HG02973 (cell line): ENCODE data around the gene TRMT112.
"Not testable (repeated sequence)": the region's sequence is repeated elsewhere in the genome, so short reads cannot be mapped to it uniquely, and the experiment has no call there.

ENCODE experiments used
- ATAC-seq: cut with Tn5 transposase; IDR thresholded peaks from one replicate; pipeline ENCODE4 v1.9.1; 2021; ENCODE audit warnings: moderate library complexity; ENCODE audit not compliant: unreplicated experiment

The TRMT112 gene

GRCh38 chr11:64313491-64314145 is 3.7 kb downstream of the TRMT112 start:
- no peak for ATAC-seq

GRCh38 chr11:64312947-64313346 is 4.4 kb downstream of the TRMT112 start:
- ATAC-seq, result no peak

GRCh38 chr11:64307795-64308194 is 9.6 kb downstream of the TRMT112 start:
- not testable (repeated sequence) for ATAC-seq

- ATAC-seq, result no peak
Measured at GRCh38 chr11:64306876-64307622, 10.3 kb downstream of the TRMT112 start.

GRCh38 chr11:64306563-64306875 is 10.8 kb downstream of the TRMT112 start:
- ATAC-seq, result no peak

- peak; percentile 16 for ATAC-seq
Measured at GRCh38 chr11:64305691-64306562, 11.4 kb downstream of the TRMT112 start.

GRCh38 chr11:64305075-64305690 is 12.2 kb downstream of the TRMT112 start, which contains the start of gene ESRRA:
Gene ESRRA (plus strand): TSS chr11:64305524. CDS start chr11:64307180, 1,656 bp downstream.
- ATAC-seq, result peak; percentile 61

GRCh38 chr11:64304316-64305072 is 12.9 kb downstream of the TRMT112 start:
- peak; percentile 7 for ATAC-seq

GRCh38 chr11:64304032-64304315 is 13.4 kb downstream of the TRMT112 start:
- no peak for ATAC-seq

GRCh38 chr11:64303109-64304031 is 14.0 kb downstream of the TRMT112 start:
- ATAC-seq, result no peak

- no peak for ATAC-seq
Measured at GRCh38 chr11:64299847-64300648, 17.3 kb downstream of the TRMT112 start, which contains the start of gene CATSPERZ. Gene CATSPERZ (plus strand): TSS chr11:64300358. CDS start chr11:64300411, 53 bp downstream.

- ATAC-seq, result no peak
Measured at GRCh38 chr11:64298966-64299846, 18.2 kb downstream of the TRMT112 start.

- no peak for ATAC-seq
Measured at GRCh38 chr11:64297699-64298358, 19.5 kb downstream of the TRMT112 start.

GRCh38 chr11:64296830-64297698 is 20.3 kb downstream of the TRMT112 start:
- no peak for ATAC-seq

- no peak for ATAC-seq
Measured at GRCh38 chr11:64296236-64296635, 21.1 kb downstream of the TRMT112 start.

- no peak for ATAC-seq
Measured at GRCh38 chr11:64295760-64296159, 21.6 kb downstream of the TRMT112 start.
